PFSK-1 (cell line): ENCODE measurements around the gene H6PD.
A peak's percentile ranks its signal among the peaks of the same experiment; 100 is the strongest.

Experiments used
- FOXP2 ChIP-seq: optimal IDR thresholded peaks from 2 replicates; pipeline ENCODE3; 2011; ENCODE audit warnings: borderline replicate concordance, control low read depth, inconsistent platforms; ENCODE audit not compliant: insufficient read depth; ENCODE audit errors: extremely low read length, extremely low read depth
- POLR2AphosphoS5 ChIP-seq: IDR thresholded peaks from 2 replicates; pipeline ENCODE4 v1.6.1; 2012; ENCODE audit warnings: low read depth, mild to moderate bottlenecking, control low read depth, low read length, moderate library complexity
- SIN3A ChIP-seq: IDR thresholded peaks from 2 replicates; pipeline ENCODE4 v1.6.1; 2012; ENCODE audit warnings: mild to moderate bottlenecking, low read length, moderate library complexity, borderline replicate concordance; ENCODE audit not compliant: insufficient read depth
- TAF1 ChIP-seq: IDR thresholded peaks from 2 replicates; pipeline ENCODE4 v1.6.1; 2012; ENCODE audit warnings: low read length, control low read depth, borderline replicate concordance; ENCODE audit not compliant: insufficient read depth
- TF ChIP-seq, protein P1 (sequence below), 2 experiments: IDR thresholded peaks; 2 replicates each; pipeline versions ENCODE4 v1.6.1 to v1.8.0; 2011 to 2012; ENCODE audit warnings: low read depth in 2 of 2, low read length in 2 of 2, control low read depth in 1 of 2, inconsistent platforms in 1 of 2, mild to moderate bottlenecking in 1 of 2, moderate library complexity in 1 of 2; ENCODE audit not compliant: insufficient read depth in 1 of 2

Gene H6PD

GRCh38 chr1:9231648-9232332, 2.8 kb upstream of the H6PD start:
- TF ChIP-seq TAF1 = no peak
- no peak for TF ChIP-seq FOXP2
- TF ChIP-seq, protein P1, sequence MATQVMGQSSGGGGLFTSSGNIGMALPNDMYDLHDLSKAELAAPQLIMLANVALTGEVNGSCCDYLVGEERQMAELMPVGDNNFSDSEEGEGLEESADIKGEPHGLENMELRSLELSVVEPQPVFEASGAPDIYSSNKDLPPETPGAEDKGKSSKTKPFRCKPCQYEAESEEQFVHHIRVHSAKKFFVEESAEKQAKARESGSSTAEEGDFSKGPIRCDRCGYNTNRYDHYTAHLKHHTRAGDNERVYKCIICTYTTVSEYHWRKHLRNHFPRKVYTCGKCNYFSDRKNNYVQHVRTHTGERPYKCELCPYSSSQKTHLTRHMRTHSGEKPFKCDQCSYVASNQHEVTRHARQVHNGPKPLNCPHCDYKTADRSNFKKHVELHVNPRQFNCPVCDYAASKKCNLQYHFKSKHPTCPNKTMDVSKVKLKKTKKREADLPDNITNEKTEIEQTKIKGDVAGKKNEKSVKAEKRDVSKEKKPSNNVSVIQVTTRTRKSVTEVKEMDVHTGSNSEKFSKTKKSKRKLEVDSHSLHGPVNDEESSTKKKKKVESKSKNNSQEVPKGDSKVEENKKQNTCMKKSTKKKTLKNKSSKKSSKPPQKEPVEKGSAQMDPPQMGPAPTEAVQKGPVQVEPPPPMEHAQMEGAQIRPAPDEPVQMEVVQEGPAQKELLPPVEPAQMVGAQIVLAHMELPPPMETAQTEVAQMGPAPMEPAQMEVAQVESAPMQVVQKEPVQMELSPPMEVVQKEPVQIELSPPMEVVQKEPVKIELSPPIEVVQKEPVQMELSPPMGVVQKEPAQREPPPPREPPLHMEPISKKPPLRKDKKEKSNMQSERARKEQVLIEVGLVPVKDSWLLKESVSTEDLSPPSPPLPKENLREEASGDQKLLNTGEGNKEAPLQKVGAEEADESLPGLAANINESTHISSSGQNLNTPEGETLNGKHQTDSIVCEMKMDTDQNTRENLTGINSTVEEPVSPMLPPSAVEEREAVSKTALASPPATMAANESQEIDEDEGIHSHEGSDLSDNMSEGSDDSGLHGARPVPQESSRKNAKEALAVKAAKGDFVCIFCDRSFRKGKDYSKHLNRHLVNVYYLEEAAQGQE (IDR thresholded peaks at IDR 0.05; ENCODE audit: insufficient read depth in 1 of 2, low read depth in 2 of 2, low read length in 2 of 2) = no peak
- no peak for TF ChIP-seq SIN3A
- TF ChIP-seq POLR2AphosphoS5 = no peak

DNA sequence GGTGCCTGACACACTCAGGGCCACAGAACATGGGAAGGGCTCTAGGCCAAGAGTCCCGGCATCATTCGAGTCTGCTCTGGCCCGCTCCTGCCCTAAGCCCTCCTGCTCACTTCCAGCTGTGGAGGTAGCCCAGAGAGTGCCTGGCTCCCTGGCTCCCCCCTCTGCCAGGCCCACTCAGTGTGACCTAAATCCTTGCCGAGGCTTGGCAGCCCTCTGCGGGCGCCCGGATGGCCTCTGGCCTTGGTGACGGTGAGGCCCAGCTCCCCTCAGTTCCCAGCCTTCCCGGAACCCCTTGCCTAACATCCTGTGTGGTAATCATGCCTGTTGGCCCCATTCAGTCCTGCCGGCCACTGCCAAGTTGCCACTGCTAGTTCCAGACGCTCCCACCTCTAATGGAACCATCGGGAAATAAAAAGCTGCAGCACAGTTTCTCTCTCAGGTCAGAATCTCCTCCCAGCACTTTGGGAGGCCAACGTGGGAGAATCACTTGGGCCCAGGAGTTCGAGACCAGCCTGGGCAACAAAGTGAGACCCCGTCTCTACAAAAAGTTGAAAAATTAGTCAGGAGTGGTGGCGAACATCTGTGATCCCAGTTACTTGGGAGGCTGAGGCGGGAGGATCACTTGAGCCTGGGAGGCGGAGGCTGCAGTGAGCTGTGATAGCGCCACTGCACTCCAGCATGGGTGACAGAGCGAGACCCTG, 1.2 kb upstream of the H6PD start:
- TF ChIP-seq, protein P1 (IDR thresholded peaks at IDR 0.05; ENCODE audit: insufficient read depth in 1 of 2, low read depth in 2 of 2, low read length in 2 of 2) = no peak
- TF ChIP-seq FOXP2 = peak; percentile 14

- TF ChIP-seq POLR2AphosphoS5 (no peak), TAF1 (no peak), FOXP2 (no peak), SIN3A (no peak)
Observed at GRCh38 chr1:9233942-9234222, 692 bp upstream of the H6PD start.

DNA sequence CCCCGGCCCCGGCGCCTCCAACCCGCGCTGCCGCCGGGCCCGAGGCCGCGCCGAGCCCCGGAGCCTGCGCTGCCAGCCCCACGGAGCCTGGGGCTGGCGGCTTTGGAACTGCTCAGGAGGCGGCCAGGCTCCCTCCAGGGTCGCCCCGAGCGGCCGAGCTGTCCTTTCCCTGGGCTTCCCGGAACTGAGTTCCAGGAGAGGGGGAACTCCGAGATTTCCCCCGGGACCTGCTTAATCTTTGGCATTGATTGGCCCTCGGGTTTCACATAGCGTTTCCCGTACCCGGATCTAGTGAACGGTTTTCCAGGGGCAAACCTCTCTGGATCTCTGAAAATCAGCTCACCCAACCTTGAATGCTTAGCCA, 504 bp downstream of the H6PD start:
- TF ChIP-seq SIN3A (no peak), TAF1 (no peak), FOXP2 (no peak), POLR2AphosphoS5 (no peak)
- TF ChIP-seq, protein P1 (IDR thresholded peaks at IDR 0.05; ENCODE audit: insufficient read depth in 1 of 2, low read depth in 2 of 2, low read length in 2 of 2) = no peak

DNA sequence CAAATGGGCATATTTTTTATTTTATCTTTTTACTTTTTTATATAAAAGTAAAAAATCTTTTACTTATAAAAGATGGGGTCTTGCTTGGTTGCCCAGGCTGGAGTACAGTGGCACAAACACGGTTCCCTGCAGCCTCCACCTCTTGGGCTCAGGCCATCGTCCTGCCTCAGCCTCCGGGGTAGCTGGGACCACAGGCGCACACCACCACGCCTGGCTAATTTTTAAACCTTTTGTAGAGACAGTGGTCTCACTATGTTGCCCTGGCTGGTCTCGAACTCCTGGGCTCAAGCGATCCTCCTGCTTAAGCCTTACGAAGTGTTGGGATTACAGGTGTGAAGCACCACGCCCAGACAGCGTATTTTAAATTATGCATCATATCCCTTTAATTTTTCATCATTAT, 986 bp downstream of the H6PD start:
- TF ChIP-seq FOXP2 (no peak), POLR2AphosphoS5 (no peak), SIN3A (no peak), TAF1 (no peak)
- TF ChIP-seq, protein P1 (IDR thresholded peaks at IDR 0.05; ENCODE audit: insufficient read depth in 1 of 2, low read depth in 2 of 2, low read length in 2 of 2) = no peak
